Activated CD8-positive, alpha-beta memory T cell treated with anti-CD3 and anti-CD28 coated beads, Interleukin-2, amount 50 U/mL, for 24 hours (primary cell): ENCODE results near the gene RGS14.

Experiments used
- DNase-seq: peaks from one replicate; pipeline ENCODE4 v3.0.0-alpha.2; 2020; ENCODE audit errors: extremely low read depth

The RGS14 gene

GRCh38 chr5:177382423-177383029 lies 24.8 kb downstream of the RGS14 start:
- no peak for DNase-seq

GRCh38 chr5:177383181-177383580 lies 25.5 kb downstream of the RGS14 start:
- no peak for DNase-seq

DNA sequence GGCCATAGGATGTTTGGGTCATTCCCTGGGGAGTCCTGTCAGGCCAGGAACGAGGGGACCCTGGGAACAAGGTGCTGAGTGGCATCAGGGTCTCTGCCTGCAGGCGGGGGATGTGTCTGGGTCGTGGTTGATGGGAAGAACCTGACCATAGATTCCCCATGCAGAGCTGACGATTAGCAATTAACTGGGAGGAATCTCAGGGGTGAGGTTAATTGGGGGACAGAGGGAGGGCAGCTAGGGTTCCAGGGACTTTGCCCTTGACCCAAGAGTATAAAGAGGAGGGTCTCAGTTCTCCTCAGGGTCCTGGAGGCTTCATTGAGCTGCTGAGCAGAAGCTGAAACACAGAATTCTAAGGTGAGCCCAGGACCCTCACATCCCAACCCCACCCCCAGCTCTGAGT lies 26.4 kb downstream of the RGS14 start, which contains the start of gene SLC34A1:
Gene SLC34A1, plus strand, starts transcription at position 301 of the 400 bp plus-strand sequence. CDS start 1,308 bp downstream, outside the sequence.
- DNase-seq, result no peak

GRCh38 chr5:177385720-177386119 lies 28.0 kb downstream of the RGS14 start:
- no peak for DNase-seq

DNA sequence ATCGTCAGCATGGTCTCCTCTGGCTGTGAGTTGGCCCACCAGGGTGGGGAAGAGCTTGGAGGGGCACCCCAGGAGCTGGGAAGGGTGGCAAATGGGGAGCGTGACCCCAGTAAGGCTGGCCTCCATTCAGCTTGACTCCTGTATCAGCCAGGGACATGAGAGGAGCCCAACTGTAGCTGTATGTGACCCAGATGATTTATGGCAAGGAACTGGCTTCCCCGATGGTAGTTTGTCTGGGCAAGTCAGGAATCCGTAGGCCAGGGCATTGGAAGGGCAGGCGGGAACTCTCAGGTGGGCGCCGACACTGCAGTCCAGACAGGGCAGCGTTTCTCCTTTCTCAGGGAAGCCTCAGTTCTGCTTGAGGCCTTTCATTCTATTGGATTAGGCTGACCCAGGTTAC lies 28.8 kb downstream of the RGS14 start:
- DNase-seq, result no peak

DNA sequence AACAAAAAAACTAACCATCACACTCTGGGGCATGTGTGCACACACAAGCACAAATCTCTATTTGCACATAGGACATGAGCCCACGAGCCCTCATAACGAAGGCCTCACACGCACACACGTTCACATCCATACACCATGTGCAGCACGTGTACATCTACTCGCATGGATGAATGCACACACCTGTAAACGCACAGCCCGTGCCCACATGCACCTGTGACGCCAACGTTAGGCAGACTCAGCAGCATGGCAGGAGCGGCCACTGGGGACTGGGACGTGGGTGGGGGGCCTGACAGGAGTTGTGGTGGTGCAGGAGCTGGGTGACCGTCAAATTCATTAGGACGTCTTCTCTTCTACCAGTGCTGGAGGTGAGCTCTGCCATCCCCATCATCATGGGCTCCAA lies 29.7 kb downstream of the RGS14 start:
- DNase-seq, result no peak

DNA sequence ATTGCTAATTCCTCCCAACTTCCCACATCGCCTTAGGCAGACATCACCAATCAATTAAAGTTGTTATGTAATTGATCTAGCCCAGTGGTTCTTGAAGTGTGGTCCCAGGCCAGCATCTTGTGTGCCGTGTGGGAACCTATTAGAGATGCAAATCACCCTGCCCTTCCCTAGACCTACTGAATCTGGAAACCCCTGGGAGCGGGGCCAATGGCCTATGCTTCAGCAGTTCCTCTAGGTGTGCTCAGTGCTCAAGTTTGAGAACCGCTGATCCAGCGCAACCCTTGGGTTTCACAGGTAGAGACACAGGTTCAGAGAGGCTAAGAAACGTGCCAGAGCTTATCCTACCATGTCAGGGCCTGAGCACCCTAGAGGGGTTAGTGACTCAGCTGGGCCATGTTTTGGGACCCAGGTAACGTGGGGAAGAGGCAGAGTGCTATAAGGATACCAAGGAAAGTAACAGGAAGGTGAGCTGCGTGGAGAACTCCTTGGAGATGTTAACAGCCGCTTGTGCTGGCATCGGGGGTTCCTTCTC lies 30.9 kb downstream of the RGS14 start:
- DNase-seq, result no peak

DNA sequence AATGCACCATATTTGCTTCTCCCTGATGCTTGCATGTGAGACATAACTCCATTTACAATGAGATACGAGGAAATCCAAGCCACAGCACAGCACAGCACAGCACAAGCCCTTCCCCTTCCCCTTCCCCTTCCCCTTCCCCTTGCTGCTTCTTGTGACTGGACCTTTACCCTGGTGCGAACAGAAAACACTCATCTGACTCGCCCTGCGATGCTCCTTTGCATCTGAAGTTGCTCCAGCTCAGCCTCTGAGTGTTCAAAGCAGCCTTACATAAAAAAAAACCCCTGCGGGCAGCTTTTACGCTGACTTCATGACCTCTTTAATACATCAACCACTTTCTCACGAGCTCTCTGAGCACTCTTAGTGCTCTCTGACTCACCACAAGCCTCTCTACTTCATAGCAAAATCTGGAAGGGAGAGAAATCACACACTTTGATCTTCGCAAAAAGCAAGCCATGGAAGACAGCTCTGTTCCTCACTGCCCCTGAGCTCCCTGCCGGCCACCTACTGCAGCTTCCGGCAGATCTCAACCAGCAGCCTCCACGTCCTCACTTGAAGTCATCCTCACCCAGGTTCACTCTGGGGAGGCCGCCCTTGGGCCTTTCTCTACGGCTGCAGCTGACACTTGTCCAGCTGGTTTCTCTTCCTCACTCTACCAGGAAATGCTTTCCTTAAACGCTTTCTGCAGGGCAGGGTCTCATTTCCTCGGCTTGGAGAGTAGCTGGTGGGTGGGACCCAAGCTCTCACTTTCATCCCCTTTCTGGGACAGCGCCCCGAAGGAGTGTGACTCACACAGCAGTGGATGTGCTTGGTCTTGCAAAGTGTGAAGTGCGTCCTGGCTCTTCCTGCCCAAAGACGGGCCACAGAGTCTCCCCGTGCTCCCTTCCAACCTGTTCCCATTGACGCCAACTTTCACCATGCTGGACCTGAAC lies 31.8 kb downstream of the RGS14 start:
- DNase-seq, result no peak

- DNase-seq, result peak; percentile 75
These were observed 32.9 kb downstream of the RGS14 start for GRCh38 chr5:177390363-177391300.

GRCh38 chr5:177392765-177393164 lies 35.0 kb downstream of the RGS14 start:
- DNase-seq, result no peak

GRCh38 chr5:177393206-177393765 lies 35.6 kb downstream of the RGS14 start:
- DNase-seq, result no peak

- no peak for DNase-seq
These were observed 36.3 kb downstream of the RGS14 start for GRCh38 chr5:177393990-177394389.

DNA sequence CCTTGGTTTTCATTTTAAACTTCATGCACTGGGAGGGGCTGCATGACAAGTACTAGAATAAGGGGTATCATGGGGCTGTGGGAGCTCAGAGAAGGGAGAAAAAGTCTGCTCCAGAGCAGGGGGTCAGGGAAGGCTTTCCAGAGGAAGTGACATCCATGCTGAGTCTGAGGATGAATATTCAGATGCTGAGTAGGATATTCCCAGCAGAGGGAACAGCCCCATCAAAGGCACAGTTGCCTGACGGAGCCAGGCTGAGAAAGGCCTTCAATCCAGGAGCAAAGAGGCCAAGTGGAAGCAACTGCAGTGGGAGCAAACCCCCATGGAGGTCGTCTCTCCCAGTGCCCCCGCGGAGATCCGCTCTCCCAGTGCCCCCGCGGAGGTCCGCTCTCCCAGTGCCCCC lies 38.4 kb downstream of the RGS14 start:
- no peak for DNase-seq

DNA sequence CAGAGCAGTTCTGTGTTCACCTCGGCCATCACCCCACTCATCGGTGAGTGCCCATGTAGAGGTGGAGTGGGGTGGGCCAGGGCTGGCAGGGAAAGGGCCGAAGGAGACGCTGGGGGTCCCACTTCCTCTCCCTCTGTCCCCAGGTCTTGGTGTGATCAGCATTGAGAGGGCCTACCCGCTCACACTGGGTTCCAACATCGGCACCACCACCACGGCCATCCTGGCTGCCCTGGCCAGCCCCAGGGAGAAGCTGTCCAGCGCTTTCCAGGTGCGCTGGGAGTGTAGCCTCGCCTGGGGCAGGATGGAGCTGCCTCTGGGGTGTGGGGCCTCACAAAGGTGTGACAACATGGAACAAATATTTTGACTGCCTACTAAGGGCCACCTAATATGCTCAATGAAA lies 39.1 kb downstream of the RGS14 start:
- DNase-seq, result no peak

DNA sequence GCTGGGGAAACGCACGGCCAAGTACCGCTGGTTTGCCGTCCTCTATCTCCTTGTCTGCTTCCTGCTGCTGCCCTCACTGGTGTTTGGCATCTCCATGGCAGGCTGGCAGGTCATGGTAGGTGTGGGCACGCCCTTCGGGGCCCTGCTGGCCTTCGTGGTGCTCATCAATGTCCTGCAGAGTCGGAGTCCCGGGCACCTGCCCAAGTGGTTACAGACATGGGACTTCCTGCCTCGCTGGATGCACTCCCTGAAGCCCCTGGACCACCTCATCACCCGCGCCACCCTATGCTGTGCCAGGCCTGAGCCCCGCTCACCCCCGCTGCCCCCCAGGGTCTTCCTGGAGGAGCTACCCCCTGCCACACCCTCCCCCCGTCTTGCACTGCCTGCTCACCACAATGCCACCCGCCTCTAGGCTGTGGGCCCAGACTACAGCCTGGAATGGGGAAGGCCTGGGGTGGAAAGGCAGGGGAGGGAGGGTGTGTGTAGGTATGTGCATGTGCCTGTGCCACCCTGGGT lies 40.2 kb downstream of the RGS14 start:
- no peak for DNase-seq

GRCh38 chr5:177399997-177400868 lies 42.5 kb downstream of the RGS14 start, which contains the start of gene PFN3:
PFN3 (minus strand) TSS chr5:177400661; CDS start chr5:177400576, 85 bp downstream.
- DNase-seq, result no peak

GRCh38 chr5:177402271-177403043 lies 44.7 kb downstream of the RGS14 start:
- peak; percentile 40 for DNase-seq

- DNase-seq, result no peak
These were observed 45.5 kb downstream of the RGS14 start for GRCh38 chr5:177403102-177403791.
